AG10803 (cell line): ENCODE data around the gene TRIM37.

Experiments used
- DNase-seq: peaks from one replicate; pipeline ENCODE4 v3.0.0; 2010; ENCODE audit warnings: low read depth
- H3K4me3 ChIP-seq: 2 replicates; pipeline ENCODE4 v1.5.1; 2011; ENCODE audit warnings: mild to moderate bottlenecking, low read length, control low read depth
- TF ChIP-seq, protein P1 (sequence below): conservative IDR thresholded peaks from 2 replicates; pipeline ENCODE4 v1.5.1; 2011; ENCODE audit warnings: mild to moderate bottlenecking, low read length, control low read depth, inconsistent platforms

Gene TRIM37

GRCh38 chr17:58996968-58997367 lies 109.7 kb downstream of the TRIM37 start:
- TF ChIP-seq, protein P1, sequence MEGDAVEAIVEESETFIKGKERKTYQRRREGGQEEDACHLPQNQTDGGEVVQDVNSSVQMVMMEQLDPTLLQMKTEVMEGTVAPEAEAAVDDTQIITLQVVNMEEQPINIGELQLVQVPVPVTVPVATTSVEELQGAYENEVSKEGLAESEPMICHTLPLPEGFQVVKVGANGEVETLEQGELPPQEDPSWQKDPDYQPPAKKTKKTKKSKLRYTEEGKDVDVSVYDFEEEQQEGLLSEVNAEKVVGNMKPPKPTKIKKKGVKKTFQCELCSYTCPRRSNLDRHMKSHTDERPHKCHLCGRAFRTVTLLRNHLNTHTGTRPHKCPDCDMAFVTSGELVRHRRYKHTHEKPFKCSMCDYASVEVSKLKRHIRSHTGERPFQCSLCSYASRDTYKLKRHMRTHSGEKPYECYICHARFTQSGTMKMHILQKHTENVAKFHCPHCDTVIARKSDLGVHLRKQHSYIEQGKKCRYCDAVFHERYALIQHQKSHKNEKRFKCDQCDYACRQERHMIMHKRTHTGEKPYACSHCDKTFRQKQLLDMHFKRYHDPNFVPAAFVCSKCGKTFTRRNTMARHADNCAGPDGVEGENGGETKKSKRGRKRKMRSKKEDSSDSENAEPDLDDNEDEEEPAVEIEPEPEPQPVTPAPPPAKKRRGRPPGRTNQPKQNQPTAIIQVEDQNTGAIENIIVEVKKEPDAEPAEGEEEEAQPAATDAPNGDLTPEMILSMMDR = no peak
- no peak overlapping the region for H3K4me3 ChIP-seq
- DNase-seq = no peak

- DNase-seq = peak; percentile 34
- no peak overlapping the region for H3K4me3 ChIP-seq
- TF ChIP-seq, protein P1 = no peak
Measured at GRCh38 chr17:58995247-58995940, 111.3 kb downstream of the TRIM37 start.

- H3K4me3 ChIP-seq = no peak overlapping the region
- TF ChIP-seq, protein P1 = no peak
- no peak for DNase-seq
Measured at GRCh38 chr17:58993311-58993710, 113.4 kb downstream of the TRIM37 start.

DNA sequence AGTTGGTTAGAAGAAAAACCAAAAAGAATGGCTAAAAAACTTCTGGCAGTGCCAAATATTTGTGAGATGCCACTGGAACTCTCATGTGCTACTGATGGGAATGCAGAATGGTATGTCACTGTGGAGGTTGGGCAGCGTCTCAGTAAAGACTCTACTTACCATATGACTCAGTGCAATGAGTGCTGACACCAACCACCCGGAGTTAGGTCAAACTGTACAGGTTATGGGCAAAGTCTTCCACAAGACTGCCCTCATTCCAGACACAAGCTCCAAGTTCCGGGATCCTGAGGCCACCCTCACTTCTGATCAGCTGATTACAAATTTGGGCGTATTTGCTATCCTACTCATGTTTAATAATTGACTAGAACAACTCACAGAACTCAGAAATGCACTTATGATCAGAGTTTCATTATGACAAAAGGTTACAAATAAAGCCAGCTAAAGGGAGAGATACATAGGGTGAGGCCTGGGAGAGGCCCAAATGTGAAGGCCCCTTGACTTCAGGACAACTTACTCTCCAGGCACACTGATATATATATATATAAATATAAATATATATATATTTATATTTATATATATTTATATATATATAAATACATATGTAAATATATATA lies 114.9 kb downstream of the TRIM37 start:
- H3K4me3 ChIP-seq = no peak overlapping the region
- TF ChIP-seq, protein P1 = no peak
- peak; percentile 86 for DNase-seq

GRCh38 chr17:58989629-58990028 lies 117.1 kb downstream of the TRIM37 start:
- no peak overlapping the region for H3K4me3 ChIP-seq
- no peak for DNase-seq
- TF ChIP-seq, protein P1 = no peak

DNA sequence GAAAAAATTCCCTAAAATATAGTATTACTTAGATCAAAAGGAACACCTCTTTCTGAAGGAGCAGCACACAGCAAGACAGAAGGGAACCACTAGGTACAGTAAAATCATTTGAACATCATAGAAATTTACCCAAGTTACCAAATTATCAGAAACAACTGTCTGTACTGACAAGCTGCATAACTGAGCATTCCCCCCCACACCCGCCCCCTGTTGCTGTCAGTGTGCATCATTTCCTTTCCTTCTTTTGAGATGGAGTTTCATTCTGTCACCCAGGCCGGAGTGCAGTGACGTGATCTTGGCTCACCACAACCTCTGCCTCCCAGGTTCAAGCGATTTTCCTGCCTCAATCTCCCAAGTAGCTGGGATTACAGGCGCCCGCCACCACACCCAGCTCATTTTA lies 120.7 kb downstream of the TRIM37 start:
- no peak for DNase-seq
- H3K4me3 ChIP-seq = no peak overlapping the region
- TF ChIP-seq, protein P1 = no peak

DNA sequence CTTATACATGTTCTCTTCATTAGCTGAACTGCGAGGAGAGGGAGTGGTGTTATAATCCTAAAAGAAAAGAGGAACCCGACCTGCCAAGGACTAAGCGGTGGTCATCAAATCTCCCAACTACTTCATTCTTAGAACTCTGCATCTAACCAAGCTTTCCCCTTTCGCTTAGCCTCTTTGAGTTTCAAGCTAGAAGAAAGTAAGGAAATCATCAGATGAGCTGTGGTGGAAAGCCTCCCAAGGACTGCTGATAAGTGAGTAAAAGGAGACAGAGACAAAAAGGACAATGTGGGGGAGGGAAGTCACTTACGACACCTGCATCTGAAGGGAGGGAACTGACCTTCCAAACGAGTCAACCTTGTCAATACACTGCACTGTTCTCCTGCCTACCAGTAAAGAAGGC lies 121.3 kb downstream of the TRIM37 start:
- H3K4me3 ChIP-seq = no peak overlapping the region
- TF ChIP-seq, protein P1 = no peak
- DNase-seq = no peak
